Activated T-cell treated with anti-CD3 and anti-CD28 coated beads for 24 hours (primary cell): Measurements from ENCODE around the gene C20orf173.
"Not testable (repeated sequence)": the region's sequence is repeated elsewhere in the genome, so short reads cannot be mapped to it uniquely, and the experiment has no call there.

Experiments used
- DNase-seq: peaks from one replicate; pipeline ENCODE4 v3.0.0-alpha.2; 2020; ENCODE audit warnings: low read depth

Gene C20orf173, protein sequence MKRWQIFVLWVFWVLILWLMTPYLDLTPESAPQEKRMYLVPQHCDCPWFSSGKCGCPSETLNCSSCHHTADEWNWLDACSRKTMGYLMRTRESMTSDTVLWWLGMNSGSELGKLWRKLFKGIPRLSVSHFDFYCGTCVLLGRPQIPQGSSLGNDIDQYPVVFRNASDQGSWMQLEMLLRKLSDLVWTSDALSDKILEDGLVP

DNA sequence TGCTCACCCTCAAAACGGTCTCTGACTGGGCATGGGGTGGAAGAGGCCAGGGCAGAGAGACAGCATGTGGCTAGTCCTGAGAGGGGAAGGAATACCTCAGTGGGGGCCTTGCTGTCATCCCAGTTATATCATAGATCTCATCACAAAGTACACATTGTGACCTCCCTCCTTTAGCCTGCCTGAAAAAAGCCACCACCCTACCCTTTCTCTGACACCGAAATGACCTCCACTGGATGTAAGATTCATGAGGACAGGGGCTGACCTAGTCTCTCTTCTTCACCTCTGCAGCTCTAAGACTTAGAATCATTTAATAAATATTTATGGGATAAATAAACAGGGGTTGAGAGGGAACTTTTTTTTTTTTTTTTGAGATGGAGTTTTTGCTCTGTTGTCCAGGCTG, at the start of gene C20orf173:
C20orf173 (minus strand) TSS at position 101 of the 400 bp plus-strand sequence. CDS start 279 bp downstream, outside the sequence.
- DNase-seq = no peak

- no peak for DNase-seq
These were observed 49.7 kb upstream of the C20orf173 start for GRCh38 chr20:35579196-35579595.

- DNase-seq = no peak
These were observed 49.0 kb upstream of the C20orf173 start for GRCh38 chr20:35578469-35578868.

DNA sequence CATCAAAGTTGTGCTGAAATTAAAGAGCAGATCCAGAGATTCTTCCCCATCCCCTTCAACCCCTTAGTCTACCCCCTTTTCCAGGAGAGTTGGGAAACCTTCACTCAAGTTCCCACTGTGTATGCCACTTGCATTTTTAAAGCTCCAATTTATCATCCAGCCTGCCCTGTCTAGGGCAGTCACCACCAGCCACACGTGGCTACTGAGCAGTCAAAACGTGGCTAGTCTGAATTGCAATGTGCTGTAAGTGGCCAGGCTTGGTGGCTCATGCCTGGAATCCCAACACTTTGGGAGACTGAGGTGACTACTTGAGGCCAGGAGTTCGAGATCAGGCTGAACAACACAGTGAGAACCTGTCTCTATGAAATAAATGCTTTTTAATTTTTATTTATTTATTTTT, 47.4 kb upstream of the C20orf173 start:
- DNase-seq = no peak

DNA sequence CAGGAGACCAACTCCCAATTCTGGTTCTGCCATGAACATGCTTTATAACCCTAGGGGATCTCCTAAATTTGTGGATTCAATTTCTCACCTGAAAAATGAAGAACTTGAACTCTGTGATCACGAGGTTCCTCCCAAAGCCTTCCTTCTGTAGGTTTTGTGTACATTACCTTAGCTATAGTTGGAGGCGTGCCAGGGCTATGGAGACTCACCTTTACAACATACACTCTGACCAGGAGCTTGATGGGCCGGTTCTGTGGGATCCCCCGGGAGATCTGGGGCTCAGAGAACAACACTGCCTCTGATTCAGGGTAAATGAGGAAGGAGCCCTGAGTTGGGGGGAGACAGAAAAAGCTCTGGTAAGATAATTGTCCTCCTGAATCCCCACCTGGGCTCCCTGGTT, 46.5 kb upstream of the C20orf173 start:
- DNase-seq = no peak

GRCh38 chr20:35572838-35573237, 43.4 kb upstream of the C20orf173 start:
- DNase-seq = no peak

- no peak for DNase-seq
These were observed 42.1 kb upstream of the C20orf173 start for GRCh38 chr20:35571555-35571954.

GRCh38 chr20:35568645-35569044, 39.2 kb upstream of the C20orf173 start:
- DNase-seq = no peak

DNA sequence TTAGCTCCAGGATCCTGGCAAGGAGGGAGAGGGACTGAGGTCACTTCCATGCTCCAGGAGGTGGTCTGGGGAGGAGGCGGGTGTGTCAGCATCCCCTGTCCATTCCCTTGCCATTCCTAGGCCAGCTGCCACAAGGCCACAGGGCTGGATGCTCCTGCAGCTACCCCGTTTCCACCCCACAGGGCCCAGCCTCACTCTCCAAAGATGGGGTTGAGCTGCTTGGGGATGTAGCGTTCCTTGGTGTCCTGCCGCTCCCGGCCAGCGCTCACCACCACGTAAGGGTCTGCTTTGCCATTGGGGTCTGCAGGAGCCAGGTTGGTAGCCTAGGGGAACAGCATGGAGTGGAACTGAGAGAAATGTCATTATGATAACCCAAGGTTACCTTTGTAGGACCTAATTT, 35.5 kb upstream of the C20orf173 start:
- DNase-seq = no peak

- no peak for DNase-seq
These were observed 34.4 kb upstream of the C20orf173 start for GRCh38 chr20:35563834-35564233.

DNA sequence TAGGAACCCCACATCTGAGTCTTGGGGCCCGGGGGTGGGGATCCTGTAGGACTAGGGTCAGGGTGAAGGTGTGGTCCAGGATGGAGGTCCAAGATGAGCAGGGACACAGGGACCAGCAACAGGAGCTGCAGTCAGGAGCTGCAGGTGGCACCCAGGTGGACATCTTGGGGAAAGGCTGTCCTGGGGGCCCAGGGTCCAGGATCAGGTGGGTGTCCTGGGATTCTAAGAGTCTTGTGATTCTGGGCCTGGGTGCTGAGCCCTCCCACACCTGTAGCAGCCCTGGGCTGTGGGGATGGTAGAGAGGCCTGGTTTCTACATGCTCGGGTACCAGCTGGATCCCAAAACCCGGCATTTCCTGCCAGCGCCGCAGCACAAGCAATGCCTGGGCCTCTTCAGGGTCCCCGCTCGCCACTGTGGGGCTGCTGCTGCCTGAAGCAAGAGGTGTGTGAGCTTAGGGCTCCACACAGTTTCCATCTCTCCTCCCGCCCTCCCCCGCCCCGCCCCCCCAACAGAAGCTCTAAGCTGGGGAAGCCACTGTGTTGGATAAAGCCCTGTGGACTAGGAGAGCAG, 33.2 kb upstream of the C20orf173 start:
- no peak for DNase-seq

DNA sequence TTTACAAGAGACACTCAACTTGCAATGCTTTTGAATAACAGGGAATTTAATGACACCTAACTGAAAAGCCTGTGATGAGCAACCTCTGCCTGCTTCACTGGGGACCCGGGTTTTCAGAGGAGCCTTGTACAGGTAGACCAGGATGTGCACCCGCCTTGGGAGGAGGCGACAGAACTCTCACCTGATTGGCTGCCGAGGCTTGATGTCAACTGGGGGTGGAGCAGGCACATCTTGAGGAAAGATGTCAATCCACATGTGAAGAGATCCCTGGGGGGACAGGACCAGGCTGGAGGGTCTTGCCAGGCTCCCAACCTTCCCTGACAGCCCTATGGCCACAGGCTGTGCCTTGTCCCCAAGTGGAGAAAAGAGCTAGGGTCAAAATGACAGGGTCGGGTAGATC, 32.2 kb upstream of the C20orf173 start:
- no peak for DNase-seq

DNA sequence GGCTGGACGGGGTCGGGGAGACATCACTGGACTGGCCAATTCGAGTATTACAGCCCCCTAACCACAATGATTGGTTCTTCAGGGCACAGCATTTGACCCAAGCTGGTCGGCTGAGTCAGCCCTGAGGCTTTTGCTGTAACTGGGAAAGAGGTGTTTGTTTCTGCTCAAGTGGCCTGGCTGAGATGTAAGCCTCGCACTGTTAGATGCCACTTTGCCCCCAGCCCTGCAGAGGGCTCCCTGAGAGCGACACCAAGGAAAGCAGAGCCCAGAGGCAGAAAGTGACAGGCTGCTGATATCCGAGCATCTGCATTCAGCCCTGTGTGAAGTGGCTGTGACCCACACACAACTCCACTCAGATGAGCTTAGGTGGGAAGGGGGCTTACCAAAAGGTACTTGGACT, 31.8 kb upstream of the C20orf173 start:
- no peak for DNase-seq

- no peak for DNase-seq
These were observed 31.1 kb upstream of the C20orf173 start for GRCh38 chr20:35560541-35560940.

- DNase-seq = no peak
These were observed 30.7 kb upstream of the C20orf173 start for GRCh38 chr20:35560105-35560511.

GRCh38 chr20:35559042-35559693, 29.7 kb upstream of the C20orf173 start:
- no peak for DNase-seq

- DNase-seq = no peak
These were observed 29.0 kb upstream of the C20orf173 start for GRCh38 chr20:35558451-35558850.

- DNase-seq = no peak
These were observed 27.4 kb upstream of the C20orf173 start for GRCh38 chr20:35556871-35557270.

DNA sequence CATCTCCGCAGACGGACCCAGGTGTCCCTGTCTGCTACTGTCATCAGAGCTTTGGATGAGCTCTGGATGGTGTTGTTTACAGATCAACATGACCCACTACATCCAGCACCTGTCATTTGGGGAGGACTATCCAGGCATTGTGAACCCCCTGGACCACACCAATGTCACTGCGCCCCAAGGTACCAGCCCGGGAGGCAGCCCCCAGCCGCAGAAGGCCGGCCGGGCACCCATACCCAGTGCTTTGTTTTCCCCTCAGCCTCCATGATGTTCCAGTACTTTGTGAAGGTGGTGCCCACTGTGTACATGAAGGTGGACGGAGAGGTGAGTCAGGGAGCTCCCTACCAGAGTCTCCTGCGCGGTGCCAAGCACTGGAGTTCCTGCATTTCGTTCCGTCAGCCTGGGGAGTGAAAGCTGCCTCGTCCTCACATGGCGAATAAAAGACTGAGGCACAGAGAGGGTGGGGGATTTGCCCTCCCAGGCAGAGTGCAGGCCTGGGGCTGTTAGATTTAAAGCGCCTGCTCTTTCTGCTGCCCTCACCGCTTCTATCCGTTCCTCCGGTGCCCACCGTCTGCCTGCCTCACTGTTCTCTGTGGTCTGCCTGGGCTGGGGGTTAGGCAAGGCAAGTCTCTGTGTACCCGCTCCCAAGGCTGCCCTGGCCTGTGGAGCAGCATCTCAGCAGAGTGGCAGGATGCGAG, 26.6 kb upstream of the C20orf173 start:
- no peak for DNase-seq

DNA sequence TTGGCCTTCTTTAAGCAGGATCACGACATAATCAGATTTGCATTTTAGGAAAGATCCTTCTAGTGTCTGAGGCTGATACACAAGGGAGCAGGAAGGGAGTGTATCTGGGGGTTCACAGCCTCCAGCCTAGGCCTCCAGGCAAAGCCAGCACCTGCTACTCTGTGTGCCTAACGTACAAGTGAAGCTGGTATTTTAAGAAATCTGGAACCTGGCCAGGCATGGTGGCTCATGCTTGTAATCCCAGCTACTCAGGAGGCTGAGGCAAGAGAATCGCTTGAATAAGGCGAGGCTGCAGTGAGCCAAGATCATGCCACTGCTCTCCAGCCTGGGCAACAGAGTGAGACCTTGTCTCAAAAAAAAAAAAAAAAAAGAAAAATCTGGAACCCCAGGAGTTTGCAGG, 26.0 kb upstream of the C20orf173 start:
- not testable (repeated sequence) for DNase-seq

GRCh38 chr20:35552914-35553313, 23.5 kb upstream of the C20orf173 start:
- DNase-seq = no peak

GRCh38 chr20:35551503-35551902, 22.1 kb upstream of the C20orf173 start:
- no peak for DNase-seq

DNA sequence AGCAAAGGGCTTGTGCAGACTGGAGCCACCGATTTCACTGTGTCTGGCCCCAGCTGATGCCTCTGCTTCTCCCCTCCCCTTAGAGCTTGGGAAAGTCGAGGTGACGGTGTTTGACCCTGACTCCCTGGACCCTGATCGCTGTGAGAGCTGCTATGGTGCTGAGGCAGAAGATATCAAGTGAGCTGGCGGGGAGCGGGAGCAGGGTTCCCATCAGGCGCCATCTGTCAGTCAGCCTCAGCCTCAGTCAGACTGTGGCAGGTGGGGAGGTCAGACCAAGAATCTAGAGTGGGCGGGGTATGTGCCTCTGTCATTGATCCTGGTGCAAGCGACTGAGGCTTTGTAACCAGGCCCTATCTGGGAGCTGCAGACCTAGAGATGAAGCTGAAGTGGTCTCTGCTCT, 17.9 kb upstream of the C20orf173 start:
- DNase-seq = no peak
